ENCODE measurements around the gene PTPRN2.
"Not testable (repeated sequence)": the region's sequence is repeated elsewhere in the genome, so short reads cannot be mapped to it uniquely, and the experiment has no call there.

Gene PTPRN2

GRCh38 chr7:158166386-158167340, 421.0 kb downstream of the PTPRN2 start:
- in situ Hi-C loops (cut with MboI; ENCODE audit: low sequenced_read_pairs) = no loop called here

- in situ Hi-C loops (cut with MboI; ENCODE audit: low sequenced_read_pairs) = no loop called here
Measured at GRCh38 chr7:158165711-158166110, 421.9 kb downstream of the PTPRN2 start.

GRCh38 chr7:158164101-158165095, 423.2 kb downstream of the PTPRN2 start:
- in situ Hi-C loops (cut with MboI; ENCODE audit: low sequenced_read_pairs) = no loop called here

GRCh38 chr7:158161194-158161593, 426.4 kb downstream of the PTPRN2 start:
- in situ Hi-C loops (cut with MboI; ENCODE audit: low sequenced_read_pairs) = no loop called here

GRCh38 chr7:158160199-158160598, 427.4 kb downstream of the PTPRN2 start:
- in situ Hi-C loops (cut with MboI; ENCODE audit: low sequenced_read_pairs) = no loop called here

- in situ Hi-C loops (cut with MboI; ENCODE audit: low sequenced_read_pairs) = no loop called here
Measured at GRCh38 chr7:158157460-158157859, 430.2 kb downstream of the PTPRN2 start.

GRCh38 chr7:158151273-158151672, 436.4 kb downstream of the PTPRN2 start:
- in situ Hi-C loops (cut with MboI; ENCODE audit: low sequenced_read_pairs) = not testable (repeated sequence)

GRCh38 chr7:158150234-158150633, 437.4 kb downstream of the PTPRN2 start:
- in situ Hi-C loops (cut with MboI; ENCODE audit: low sequenced_read_pairs) = no loop called here

- in situ Hi-C loops (cut with MboI; ENCODE audit: low sequenced_read_pairs) = not testable (repeated sequence)
Measured at GRCh38 chr7:158147431-158147830, 440.2 kb downstream of the PTPRN2 start.

GRCh38 chr7:158145370-158145769, 442.3 kb downstream of the PTPRN2 start:
- in situ Hi-C loops (cut with MboI; ENCODE audit: low sequenced_read_pairs) = no loop called here

GRCh38 chr7:158143196-158144120, 444.2 kb downstream of the PTPRN2 start:
- in situ Hi-C loops (cut with MboI; ENCODE audit: low sequenced_read_pairs) = no loop called here

GRCh38 chr7:158142657-158143056, 445.0 kb downstream of the PTPRN2 start:
- in situ Hi-C loops (cut with MboI; ENCODE audit: low sequenced_read_pairs) = no loop called here

GRCh38 chr7:158141806-158142518, 445.7 kb downstream of the PTPRN2 start:
- in situ Hi-C loops (cut with MboI; ENCODE audit: low sequenced_read_pairs) = no loop called here

GRCh38 chr7:158141221-158141582, 446.4 kb downstream of the PTPRN2 start:
- in situ Hi-C loops (cut with MboI; ENCODE audit: low sequenced_read_pairs) = no loop called here

- in situ Hi-C loops (cut with MboI; ENCODE audit: low sequenced_read_pairs) = no loop called here
Measured at GRCh38 chr7:158140538-158141220, 446.9 kb downstream of the PTPRN2 start.

GRCh38 chr7:158139499-158139898, 448.1 kb downstream of the PTPRN2 start:
- in situ Hi-C loops (cut with MboI; ENCODE audit: low sequenced_read_pairs) = no loop called here

GRCh38 chr7:158138329-158138597, 449.4 kb downstream of the PTPRN2 start:
- in situ Hi-C loops (cut with MboI; ENCODE audit: low sequenced_read_pairs) = no loop called here

GRCh38 chr7:158137516-158138328, 449.9 kb downstream of the PTPRN2 start:
- in situ Hi-C loops (cut with MboI; ENCODE audit: low sequenced_read_pairs) = no loop called here

- in situ Hi-C loops (cut with MboI; ENCODE audit: low sequenced_read_pairs) = no loop called here
Measured at GRCh38 chr7:158135931-158136330, 451.7 kb downstream of the PTPRN2 start.

All from hTERT RPE-1 (cell line).